CD14-positive monocyte (primary cell): Measurements from ENCODE around the gene PI4K2B. TPM values are rescaled to one million over a fixed set of nuclear protein-coding genes. Genes with fewer than 3 reads are reported as not detected.

Experiments used
- DNase-seq, 3 donors: peaks; one replicate each; pipeline ENCODE4 v3.0.0-alpha.2; 2011 to 2022
- H2AFZ ChIP-seq: 2 replicates; pipeline ENCODE4 v1.6.0; 2012; ENCODE audit warnings: mild to moderate bottlenecking, low read depth, low read length, inconsistent platforms; ENCODE audit not compliant: insufficient read depth, poor library complexity, severe bottlenecking
- H3K27ac ChIP-seq, 2 donors: 1 replicate in 1 of 2; 2 replicates in 1 of 2; pipeline ENCODE4 v1.5.1; 2012 to 2013; ENCODE audit warnings: low read length in 2 of 2, control low read depth in 1 of 2, inconsistent platforms in 1 of 2, low read depth in 1 of 2, mild to moderate bottlenecking in 1 of 2
- H3K27me3 ChIP-seq, 2 donors: one replicate each; pipeline versions ENCODE4 v1.6.0 to v1.6.1; 2011 to 2013; ENCODE audit warnings: low read length in 2 of 2; ENCODE audit not compliant: control insufficient read depth in 2 of 2, insufficient read depth in 2 of 2
- H3K36me3 ChIP-seq, 2 donors: replicated peaks in 1 of 2; 1 replicate in 1 of 2; 2 replicates in 1 of 2; pipeline versions ENCODE4 v1.5.1 to v1.6.1; 2012 to 2013; ENCODE audit warnings: low read length in 2 of 2, control low read depth in 1 of 2, inconsistent platforms in 1 of 2, mild to moderate bottlenecking in 1 of 2; ENCODE audit not compliant: insufficient read depth in 2 of 2, control insufficient read depth in 1 of 2
- H3K4me1 ChIP-seq, 2 donors: 1 replicate in 1 of 2; 2 replicates in 1 of 2; pipeline versions ENCODE4 v1.5.1 to v1.6.1; 2012 to 2013; ENCODE audit warnings: low read length in 2 of 2, control low read depth in 1 of 2, inconsistent platforms in 1 of 2, mild to moderate bottlenecking in 1 of 2, moderate library complexity in 1 of 2; ENCODE audit not compliant: insufficient read depth in 2 of 2, control insufficient read depth in 1 of 2
- H3K4me2 ChIP-seq: replicated peaks from 2 replicates; pipeline ENCODE3; 2012; ENCODE audit warnings: low read length, moderate library complexity, mild to moderate bottlenecking; ENCODE audit not compliant: poor library complexity, severe bottlenecking; ENCODE audit errors: extremely low read depth
- H3K4me3 ChIP-seq, 3 experiments: fragments of 200-600 bp in 1 of 3; sonication (generic) in 1 of 3; replicated peaks in 1 of 3; 1 replicate in 2 of 3; 2 replicates in 1 of 3; pipeline ENCODE4 v1.5.1; 2011 to 2013; ENCODE audit warnings: low read length in 3 of 3, mild to moderate bottlenecking in 3 of 3, control low read depth in 2 of 3, low read depth in 2 of 3, inconsistent platforms in 1 of 3, moderate library complexity in 1 of 3
- H3K79me2 ChIP-seq: 2 replicates; pipeline ENCODE4 v1.6.0; 2012; ENCODE audit warnings: mild to moderate bottlenecking, control low read depth, inconsistent platforms, low read length, moderate library complexity; ENCODE audit not compliant: insufficient read depth
- H3K9ac ChIP-seq: 2 replicates; pipeline ENCODE4 v1.6.0; 2017; ENCODE audit warnings: low read length, mild to moderate bottlenecking; ENCODE audit not compliant: insufficient read depth, poor library complexity, severe bottlenecking
- H3K9me3 ChIP-seq, 2 donors: replicated peaks in 1 of 2; 1 replicate in 1 of 2; 2 replicates in 1 of 2; pipeline versions ENCODE4 v1.5.1 to v1.6.1; 2012 to 2013; ENCODE audit warnings: low read length in 2 of 2, control low read depth in 1 of 2; ENCODE audit not compliant: control insufficient read depth in 1 of 2, insufficient read depth in 1 of 2
- H4K20me1 ChIP-seq: 2 replicates; pipeline ENCODE4 v1.6.0; 2012; ENCODE audit warnings: mild to moderate bottlenecking, low read length, control low read depth, moderate library complexity; ENCODE audit not compliant: insufficient read depth
- H3K27ac Mint-ChIP-seq, 7 donors: one replicate each; pipeline ENCODE4 v1.8.0; 2020; ENCODE audit warnings: mild to moderate bottlenecking in 7 of 7, mixed read lengths in 7 of 7, moderate library complexity in 6 of 7, inconsistent platforms in 2 of 7
- H3K27me3 Mint-ChIP-seq, 3 donors: one replicate each; pipeline ENCODE4 v1.8.0; 2021 to 2022; ENCODE audit warnings: low read depth in 3 of 3, mild to moderate bottlenecking in 3 of 3, mixed read lengths in 3 of 3, moderate library complexity in 3 of 3, inconsistent platforms in 1 of 3
- H3K36me3 Mint-ChIP-seq, 2 donors: one replicate each; pipeline ENCODE4 v1.8.0; 2020; ENCODE audit warnings: mixed read lengths in 2 of 2, inconsistent platforms in 1 of 2, mild to moderate bottlenecking in 1 of 2
- H3K4me1 Mint-ChIP-seq: one replicate; pipeline ENCODE4 v1.8.0; 2020; ENCODE audit warnings: mild to moderate bottlenecking, mixed read lengths
- H3K4me3 Mint-ChIP-seq, 2 donors: one replicate each; pipeline ENCODE4 v1.8.0; 2020; ENCODE audit warnings: mild to moderate bottlenecking in 2 of 2, mixed read lengths in 2 of 2, moderate library complexity in 1 of 2
- H3K9me3 Mint-ChIP-seq, 7 donors: one replicate each; pipeline ENCODE4 v1.8.0; 2020 to 2022; ENCODE audit warnings: mixed read lengths in 7 of 7, mild to moderate bottlenecking in 6 of 7, moderate library complexity in 6 of 7, inconsistent platforms in 2 of 7
- CTCF ChIP-seq: fragments of 200-600 bp; IDR thresholded peaks from one replicate; pipeline ENCODE4 v1.8.0; 2022; ENCODE audit warnings: antibody characterized with exemption, mild to moderate bottlenecking
- WGBS: methylation state at CpG from one replicate; pipeline ENCODE4 v1.1.5; 2013; ENCODE audit warnings: missing lambda C conversion rate; ENCODE audit not compliant: insufficient coverage; 5-methylcytosine and 5-hydroxymethylcytosine counted together
- intact Hi-C, 2 donors: fragments of 100-400 bp; cut with micrococcal nuclease; formaldehyde crosslinking; loops; one replicate each; pipeline versions ENCODE4 v1.15.0 to v1.15.1; 2023
- polyA plus RNA-seq, 3 donors: library from polyadenylated mRNA; depleted of rRNA in 1 of 3; unstranded in 2 of 3; stranded (reverse) in 1 of 3; fragments of 300-500 nt in 2 of 3; fragments of >200 nt in 1 of 3; fragmentation: Illumina TruSeq in 2 of 3; gene quantifications; 1 replicate in 2 of 3; 2 replicates in 1 of 3; pipeline ENCODE4 v1.2.3, GENCODE V29; 2012 to 2021

The PI4K2B gene
- polyA plus RNA-seq, 3 donors: 3.0 to 8.5 (median 7.4) TPM

- 90% methylated on average over 2 of the region's 7 CpGs for WGBS
- Histone ChIP-seq H3K4me3 (no peak overlapping the region), H2AFZ (no peak overlapping the region), H3K9ac (no peak overlapping the region), H3K4me2 (no peak overlapping the region), H3K4me1 (no peaks in the 10 kb centered on the region), H3K27ac (no peak overlapping the region), H4K20me1 (no peaks in the 10 kb centered on the region), H3K9me3 (peaks cover 49 to 64% of the 10 kb centered on the region in 2 donors), H3K36me3 (no peaks in the 10 kb centered on the region), H3K27me3 (peaks cover 0 to 2% of the 10 kb centered on the region in 2 donors), H3K79me2 (no peaks in the 10 kb centered on the region)
- Mint-ChIP-seq H3K4me1 (no peaks in the 10 kb centered on the region), H3K4me3 (no peak overlapping the region), H3K27me3 (no peaks in the 10 kb centered on the region), H3K9me3 (peaks cover 34 to 77% (median 65%) of the 10 kb centered on the region in 7 donors), H3K27ac (no peak overlapping the region), H3K36me3 (peaks cover 3 to 4% of the 10 kb centered on the region in 2 donors)
- intact Hi-C loops: no loop called here
- peak in 2 of 3 donors; percentile 2 to 14 for DNase-seq
- no peak for TF ChIP-seq CTCF
Observed at GRCh38 chr4:25223802-25224375, 9.9 kb upstream of the PI4K2B start.

- Histone ChIP-seq H3K27me3 (no peaks in the 10 kb centered on the region), H3K4me3 (no peak overlapping the region), H2AFZ (no peak overlapping the region), H4K20me1 (no peaks in the 10 kb centered on the region), H3K4me1 (peaks cover 3 to 14% of the 10 kb centered on the region in 2 donors), H3K36me3 (no peaks in the 10 kb centered on the region), H3K79me2 (peaks cover 4% of the 10 kb centered on the region), H3K27ac (no peak overlapping the region), H3K9me3 (peaks cover 28 to 53% of the 10 kb centered on the region in 2 donors), H3K9ac (no peak overlapping the region), H3K4me2 (no peak overlapping the region)
- TF ChIP-seq CTCF: no peak
- peaks cover 0 to 5% (median 2%) of the 10 kb centered on the region in 3 donors for H3K27me3 Mint-ChIP-seq
- H3K27ac Mint-ChIP-seq: no peak overlapping the region
- H3K4me1 Mint-ChIP-seq: peaks cover 12% of the 10 kb centered on the region
- H3K9me3 Mint-ChIP-seq: peaks cover 28 to 69% (median 59%) of the 10 kb centered on the region in 7 donors
- intact Hi-C loops: loop anchor here in 1 of 2 donors (5.0 kb wide), 3 partner anchors 58 to 648 kb away; partner anchors contain the start of genes DHX15 and ZCCHC4
- peaks cover 3 to 9% of the 10 kb centered on the region in 2 donors for H3K36me3 Mint-ChIP-seq
- WGBS: 92% methylated on average over 2 of the region's 6 CpGs
- no peak for DNase-seq
- no peak overlapping the region for H3K4me3 Mint-ChIP-seq
Observed at GRCh38 chr4:25229804-25230203, 4.0 kb upstream of the PI4K2B start.
